GM21423 (cell line): Measurements from ENCODE around the gene SIL1.

ENCODE experiments used
- ATAC-seq: cut with Tn5 transposase; IDR thresholded peaks from one replicate; pipeline ENCODE4 v1.9.1; 2021; ENCODE audit warnings: mild to moderate bottlenecking, moderate library complexity; ENCODE audit not compliant: unreplicated experiment

The SIL1 gene

DNA sequence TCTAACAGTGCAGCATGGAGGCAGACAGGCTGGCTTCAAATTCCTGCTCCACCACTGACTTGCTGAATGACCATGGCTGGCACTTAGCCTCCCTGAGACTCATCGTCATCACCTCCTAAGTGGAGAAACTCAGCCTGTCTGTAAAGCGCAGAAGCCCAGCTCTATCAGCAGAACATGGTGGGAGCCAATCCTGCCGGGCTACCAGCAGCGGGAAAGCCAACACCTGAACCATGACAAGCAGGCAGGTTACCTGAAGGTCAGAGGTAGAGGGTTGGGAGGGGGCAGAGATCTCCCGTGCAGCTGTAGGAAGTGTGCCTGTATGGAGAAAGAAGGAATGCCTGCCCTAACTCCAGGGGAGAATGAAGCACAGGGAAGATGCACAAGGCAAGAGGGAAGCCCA, 250.4 kb downstream of the SIL1 start:
- no peak for ATAC-seq

- no peak for ATAC-seq
Observed at GRCh38 chr5:138946831-138947560, 251.2 kb downstream of the SIL1 start.

DNA sequence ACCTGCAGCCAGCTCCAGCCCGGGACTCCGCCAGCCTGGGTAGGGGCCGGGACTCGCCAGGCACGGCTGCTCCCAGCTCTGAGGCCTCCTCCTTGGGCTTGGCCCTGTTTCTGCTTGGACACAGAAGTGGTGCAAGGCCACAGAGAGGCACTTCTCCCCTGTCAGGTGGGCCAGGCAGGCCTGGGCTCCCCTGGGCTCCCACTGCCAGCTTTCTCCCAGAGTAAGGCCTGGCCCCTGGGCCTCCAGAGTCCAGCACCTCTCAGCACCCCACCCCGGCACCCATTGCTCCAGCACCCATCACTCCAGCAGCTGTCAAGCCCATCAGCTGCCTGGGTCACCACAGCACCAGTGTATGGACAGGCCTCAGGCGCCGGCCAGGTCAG, 251.9 kb downstream of the SIL1 start:
- ATAC-seq = no peak

GRCh38 chr5:138945421-138946240, 252.5 kb downstream of the SIL1 start:
- no peak for ATAC-seq

- ATAC-seq = no peak
Observed at GRCh38 chr5:138944527-138945322, 253.4 kb downstream of the SIL1 start.

DNA sequence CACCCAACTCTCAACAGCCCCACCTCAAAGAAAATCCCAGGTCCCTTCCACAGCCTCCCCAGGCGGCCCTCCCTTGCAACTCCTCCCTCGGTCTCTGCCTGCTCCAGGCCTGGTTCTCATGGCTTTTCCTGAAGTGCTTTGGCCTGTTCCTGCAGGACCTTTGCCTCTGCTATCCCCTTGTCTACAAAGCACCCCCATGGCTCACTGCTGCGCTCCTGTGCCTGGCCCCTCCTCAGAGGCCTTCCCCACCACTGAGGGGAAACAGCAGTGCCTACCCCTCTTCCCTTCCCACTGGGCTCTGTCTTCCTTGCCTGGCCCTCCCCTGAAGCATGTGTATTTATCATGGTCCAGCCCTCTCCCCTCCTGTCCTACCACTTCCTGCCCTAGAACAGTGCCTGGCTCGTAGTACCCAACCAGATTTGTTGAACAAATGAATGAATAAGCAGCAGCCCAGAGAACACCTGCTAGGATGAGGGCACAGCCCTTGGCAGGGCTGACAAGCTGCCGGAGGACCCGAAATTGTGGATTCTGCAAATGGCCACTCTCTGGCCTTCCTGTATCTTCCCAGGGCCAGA, 254.5 kb downstream of the SIL1 start:
- no peak for ATAC-seq

DNA sequence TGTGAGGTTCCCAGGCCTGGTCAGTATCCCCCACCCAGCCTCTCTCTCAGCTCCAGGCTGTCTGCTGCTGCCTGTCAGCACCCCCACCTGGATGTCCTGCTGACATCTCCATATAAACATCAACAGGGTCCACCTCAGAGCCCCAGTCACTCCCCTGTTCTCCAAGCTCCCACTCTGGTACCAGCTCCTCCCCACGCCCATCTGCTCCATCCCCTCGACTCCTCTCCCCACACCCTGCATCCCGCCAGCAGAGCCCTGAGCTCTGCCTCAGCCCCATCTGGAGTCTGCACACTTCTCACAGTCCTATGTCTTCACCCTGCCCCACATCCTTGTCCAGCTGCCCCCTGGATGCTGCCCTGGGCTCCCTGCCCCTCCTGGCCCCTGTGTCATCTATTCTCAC, 255.3 kb downstream of the SIL1 start:
- ATAC-seq = no peak

DNA sequence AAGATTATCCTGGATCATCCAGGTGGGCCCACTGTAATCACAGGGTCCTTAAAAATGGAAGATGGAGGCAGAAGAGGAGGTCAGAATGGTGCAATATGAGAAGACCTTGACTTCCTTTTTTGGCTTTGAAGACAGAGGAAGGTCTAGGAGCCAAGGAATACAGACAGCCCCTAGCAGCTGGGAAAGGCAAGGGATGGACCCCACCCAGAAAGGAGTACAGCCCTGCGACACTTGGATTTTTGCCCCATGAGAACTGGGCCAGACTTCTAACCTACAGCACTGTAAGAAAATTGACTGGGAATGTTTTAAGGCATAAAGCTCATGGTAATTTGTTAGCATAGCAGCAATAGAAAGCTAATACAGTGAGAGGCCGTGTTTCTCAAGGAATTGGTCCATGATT, 256.1 kb downstream of the SIL1 start:
- no peak for ATAC-seq

DNA sequence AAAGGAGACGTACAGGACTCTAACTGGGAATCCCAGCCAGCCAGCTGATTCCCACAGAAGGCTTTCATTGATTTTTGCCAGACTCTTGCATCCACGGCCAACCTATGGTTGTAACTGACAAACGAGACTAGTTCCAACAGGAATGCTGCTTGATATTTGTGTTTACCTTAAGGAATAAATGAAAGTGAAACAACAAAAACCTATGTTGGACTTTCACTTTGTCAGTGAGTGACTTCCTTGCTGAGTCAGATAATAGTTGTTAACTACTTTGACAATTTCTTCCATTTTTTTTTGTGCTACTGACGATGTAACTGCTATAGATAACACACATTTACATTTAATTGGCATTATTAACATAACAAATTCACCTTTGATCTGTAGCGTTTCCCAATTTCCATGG, 259.6 kb downstream of the SIL1 start:
- ATAC-seq = no peak

- ATAC-seq = no peak
Observed at GRCh38 chr5:138937392-138938387, 260.5 kb downstream of the SIL1 start.

DNA sequence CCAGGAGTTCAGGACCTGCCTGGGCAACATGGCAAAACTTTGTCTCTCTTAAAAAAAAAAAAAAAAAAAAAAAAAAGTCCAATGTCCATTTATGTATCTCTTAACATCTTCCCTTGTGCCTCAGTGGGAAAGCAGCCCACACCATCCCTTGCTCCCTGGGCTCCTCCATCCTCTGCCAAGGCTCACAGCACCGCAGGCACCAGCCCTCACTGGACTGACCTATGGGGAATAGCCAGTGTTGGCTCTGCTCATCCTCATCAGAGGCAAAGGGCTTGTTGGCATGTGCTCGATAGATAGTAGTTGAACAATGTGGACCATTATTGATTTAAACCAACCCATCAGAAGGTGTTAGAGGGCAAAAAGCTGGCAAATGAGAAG, 261.2 kb downstream of the SIL1 start:
- no peak for ATAC-seq

- no peak for ATAC-seq
Observed at GRCh38 chr5:138936225-138936967, 261.8 kb downstream of the SIL1 start.

GRCh38 chr5:138935466-138935865, 262.7 kb downstream of the SIL1 start:
- ATAC-seq = no peak

DNA sequence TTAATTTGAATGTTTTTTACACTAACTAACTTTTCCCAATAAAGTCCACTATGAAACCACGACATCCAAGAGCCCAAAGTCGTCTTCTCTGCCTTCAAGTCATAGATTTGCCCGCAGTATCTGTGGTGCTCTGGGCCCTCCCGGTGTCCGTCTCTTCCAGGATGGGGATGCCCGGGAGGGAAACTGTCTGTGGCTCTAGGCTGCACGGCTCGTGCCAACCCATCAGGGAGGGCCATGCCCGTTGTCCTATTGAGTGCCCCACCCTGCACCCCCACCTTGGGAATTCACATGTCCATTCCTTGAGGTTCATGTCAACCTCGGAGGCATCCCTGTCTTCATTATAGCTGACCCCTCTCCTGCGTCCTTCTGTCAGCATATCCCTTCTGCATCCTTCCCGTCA, 263.2 kb downstream of the SIL1 start:
- no peak for ATAC-seq

DNA sequence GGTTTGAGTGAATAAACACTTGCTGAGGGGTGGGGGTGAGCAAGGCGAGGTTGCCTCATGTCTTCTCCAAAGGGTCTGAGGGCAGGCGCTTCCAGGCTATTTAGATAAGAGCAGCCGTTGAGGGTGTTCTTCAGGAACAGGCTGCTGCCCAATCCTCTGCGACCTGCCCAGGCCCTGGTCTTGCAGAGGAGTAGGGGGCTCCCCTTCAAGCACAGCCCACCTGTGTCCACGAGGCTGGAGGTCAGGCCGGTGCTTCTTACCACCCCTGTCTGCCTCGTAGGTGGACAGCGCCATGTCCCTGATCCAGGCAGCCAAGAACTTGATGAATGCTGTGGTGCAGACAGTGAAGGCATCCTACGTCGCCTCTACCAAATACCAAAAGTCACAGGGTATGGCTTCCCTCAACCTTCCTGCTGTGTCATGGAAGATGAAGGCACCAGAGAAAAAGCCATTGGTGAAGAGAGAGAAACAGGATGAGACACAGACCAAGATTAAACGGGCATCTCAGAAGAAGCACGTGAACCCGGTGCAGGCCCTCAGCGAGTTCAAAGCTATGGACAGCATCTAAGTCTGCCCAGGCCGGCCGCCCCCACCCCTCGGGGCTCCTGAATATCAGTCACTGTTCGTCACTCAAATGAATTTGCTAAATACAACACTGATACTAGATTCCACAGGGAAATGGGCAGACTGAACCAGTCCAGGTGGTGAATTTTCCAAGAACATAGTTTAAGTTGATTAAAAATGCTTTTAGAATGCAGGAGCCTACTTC, 264.5 kb downstream of the SIL1 start:
- no peak for ATAC-seq

DNA sequence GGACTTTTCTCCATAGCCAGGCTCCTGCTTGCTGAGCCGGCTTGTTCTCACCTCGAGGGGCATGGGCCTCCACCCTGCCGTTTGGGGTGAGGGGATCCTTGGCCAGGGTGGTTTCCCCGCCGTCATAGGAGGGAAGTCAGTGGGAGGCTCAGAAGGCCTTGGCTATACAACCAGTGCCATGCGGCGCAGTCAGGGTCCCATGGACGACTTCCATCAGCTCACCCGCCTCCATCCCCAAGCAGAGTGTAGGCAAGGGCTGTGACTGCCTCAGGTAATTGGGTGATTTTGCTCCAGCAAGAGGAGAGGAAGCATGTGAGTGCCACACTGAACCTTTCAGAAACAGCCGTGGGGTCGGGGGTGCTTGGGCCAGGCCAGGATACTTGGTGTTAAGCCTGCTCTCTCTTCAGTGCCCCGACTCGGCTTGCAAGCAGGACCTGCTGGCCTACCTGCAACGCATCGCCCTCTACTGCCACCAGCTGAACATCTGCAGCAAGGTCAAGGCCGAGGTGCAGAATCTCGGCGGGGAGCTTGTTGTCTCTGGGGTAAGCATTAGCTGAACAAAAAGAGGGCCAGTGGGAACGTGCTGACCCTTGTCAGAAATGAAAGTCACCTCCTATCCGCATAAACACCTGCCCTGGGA, 265.9 kb downstream of the SIL1 start:
- ATAC-seq = no peak

GRCh38 chr5:138930371-138931097, 267.6 kb downstream of the SIL1 start:
- no peak for ATAC-seq

GRCh38 chr5:138929571-138929955, 268.6 kb downstream of the SIL1 start:
- ATAC-seq = no peak
